PC-9 (cell line): ENCODE measurements around the gene SLC9A4. TPM values are rescaled to one million over a fixed set of nuclear protein-coding genes. Genes with fewer than 3 reads are reported as not detected.

ENCODE experiments used
- BruUV-seq: library from RNA; stranded (reverse); fragments of 400-500 nt; replicated peaks from 2 replicates; lab custom pipeline; 2021; lab: Mats Ljungman, UMichigan
- CTCF ChIA-PET: fragments of 300-600 bp; sonication (Branson Sonifier 250); formaldehyde crosslinking; loops from one replicate; lab custom pipeline; 2022; ENCODE audit warnings: antibody characterized with exemption; lab: Charles Lee
- POLR2A ChIA-PET: fragments of 300-600 bp; sonication (Branson Sonifier 250); formaldehyde crosslinking; loops from one replicate; lab custom pipeline; 2022; ENCODE audit warnings: antibody characterized with exemption; ENCODE audit not compliant: unreplicated experiment; lab: Charles Lee
- DNase-seq, 2 experiments: peaks; one replicate each; pipeline versions ENCODE4 v3.0.0 to v3.0.0-alpha.2; 2015 to 2022; ENCODE audit warnings: mixed read lengths in 1 of 2
- H2AFZ ChIP-seq: fragments of 200-600 bp; sonication (generic); 2 replicates; pipeline ENCODE4 v1.8.1; 2017; ENCODE audit warnings: antibody characterized with exemption
- H3F3A ChIP-seq: fragments of 200-600 bp; sonication (generic); 2 replicates; pipeline ENCODE4 v1.8.1; 2017; ENCODE audit warnings: antibody characterized with exemption, mild to moderate bottlenecking, low read depth; ENCODE audit not compliant: insufficient read depth
- H3K27ac ChIP-seq: fragments of 200-600 bp; sonication (generic); 2 replicates; pipeline ENCODE4 v1.6.1; 2016; ENCODE audit warnings: mixed run types
- H3K27me3 ChIP-seq: fragments of 200-600 bp; sonication (generic); 2 replicates; pipeline ENCODE4 v1.6.1; 2016; ENCODE audit warnings: low read depth, mixed run types; ENCODE audit not compliant: insufficient read depth
- H3K36me3 ChIP-seq: fragments of 200-600 bp; sonication (generic); 2 replicates; pipeline ENCODE4 v1.6.1; 2016; ENCODE audit warnings: low read depth, mixed run types
- H3K4me1 ChIP-seq: fragments of 200-600 bp; sonication (generic); replicated peaks from 2 replicates; pipeline ENCODE4 v1.6.1; 2016; ENCODE audit warnings: mixed run types; ENCODE audit not compliant: insufficient read depth
- H3K4me2 ChIP-seq: fragments of 200-600 bp; sonication (generic); 2 replicates; pipeline ENCODE4 v1.6.1; 2017; ENCODE audit warnings: mixed run types
- H3K4me3 ChIP-seq: fragments of 200-600 bp; sonication (generic); 2 replicates; pipeline ENCODE4 v1.6.1; 2016; ENCODE audit warnings: mixed run types
- H3K79me2 ChIP-seq: fragments of 200-600 bp; sonication (generic); 2 replicates; pipeline ENCODE4 v1.6.1; 2017; ENCODE audit warnings: low read depth, mixed run types
- H3K9me2 ChIP-seq: fragments of 200-600 bp; sonication (generic); 2 replicates; pipeline ENCODE4 v1.8.1; 2017; ENCODE audit warnings: mild to moderate bottlenecking; ENCODE audit not compliant: insufficient read depth
- H3K9me3 ChIP-seq: fragments of 200-600 bp; sonication (generic); 2 replicates; pipeline ENCODE4 v1.8.1; 2016; ENCODE audit warnings: low read depth; ENCODE audit not compliant: insufficient read depth
- H4K20me1 ChIP-seq: fragments of 200-600 bp; sonication (generic); 2 replicates; pipeline ENCODE4 v1.8.1; 2017; ENCODE audit not compliant: insufficient read depth
- EZH2 ChIP-seq: fragments of 200-600 bp; sonication (generic); IDR thresholded peaks from 2 replicates; pipeline ENCODE4 v1.8.0; 2017; ENCODE audit warnings: antibody characterized with exemption, low read depth
- intact Hi-C: fragments of 100-400 bp; cut with micrococcal nuclease; formaldehyde crosslinking; loops from one replicate; pipeline ENCODE4 v1.10.0; 2022; ENCODE audit not compliant: unreplicated experiment
- total RNA-seq: library from RNA; stranded (reverse); gene quantifications from 2 replicates; pipeline ENCODE4 v1.2.3, GENCODE V29; 2021
- TF ChIP-seq, protein P1 (sequence below): fragments of 200-600 bp; sonication (generic); conservative IDR thresholded peaks from 2 replicates; pipeline ENCODE4 v1.6.1; 2017; ENCODE audit warnings: mixed run types, antibody characterized with exemption, mild to moderate bottlenecking, moderate library complexity

The SLC9A4 gene
- total RNA-seq, 1 experiment from 2014 or later: 0.85 TPM

DNA sequence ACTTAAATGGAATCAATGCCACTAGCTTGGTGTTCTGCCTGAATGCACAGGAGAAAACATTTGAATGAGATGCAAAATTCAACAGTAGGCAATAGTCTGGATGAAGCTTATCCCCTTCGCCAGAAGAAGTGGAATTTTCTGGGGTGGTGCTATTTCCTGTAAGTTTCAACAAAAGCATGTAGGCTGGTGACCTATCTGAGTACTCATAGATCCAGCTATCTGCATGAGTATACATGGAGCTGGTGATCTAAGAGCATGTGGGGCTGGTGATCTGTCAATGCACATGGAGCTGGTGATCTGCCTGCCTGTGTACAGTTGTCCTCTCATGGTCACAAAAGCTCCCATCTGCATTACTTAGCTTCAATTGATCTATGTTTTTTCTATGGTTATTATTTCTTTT, 71.2 kb downstream of the SLC9A4 start:
- Histone ChIP-seq H3K9me2 (no peaks in the 10 kb centered on the region), H3K36me3 (no peaks in the 10 kb centered on the region), H3F3A (peaks cover 6% of the 10 kb centered on the region; the same call in 1 of the 2 replicates), H2AFZ (no peak overlapping the region), H3K79me2 (no peaks in the 10 kb centered on the region), H3K27me3 (no peaks in the 10 kb centered on the region), H3K9me3 (peaks cover 6% of the 10 kb centered on the region), H4K20me1 (no peaks in the 10 kb centered on the region), H3K27ac (no peak overlapping the region), H3K4me1 (peaks cover 16% of the 10 kb centered on the region), H3K4me3 (no peak overlapping the region), H3K4me2 (no peak overlapping the region)
- ChIA-PET CTCF (no interaction called here), POLR2A (no interaction called here)
- intact Hi-C loops: loop anchor here (5.0 kb wide), 2 partner anchors 37 to 43 kb away; no protein-coding TSS in a partner anchor
- TF ChIP-seq, protein P1, sequence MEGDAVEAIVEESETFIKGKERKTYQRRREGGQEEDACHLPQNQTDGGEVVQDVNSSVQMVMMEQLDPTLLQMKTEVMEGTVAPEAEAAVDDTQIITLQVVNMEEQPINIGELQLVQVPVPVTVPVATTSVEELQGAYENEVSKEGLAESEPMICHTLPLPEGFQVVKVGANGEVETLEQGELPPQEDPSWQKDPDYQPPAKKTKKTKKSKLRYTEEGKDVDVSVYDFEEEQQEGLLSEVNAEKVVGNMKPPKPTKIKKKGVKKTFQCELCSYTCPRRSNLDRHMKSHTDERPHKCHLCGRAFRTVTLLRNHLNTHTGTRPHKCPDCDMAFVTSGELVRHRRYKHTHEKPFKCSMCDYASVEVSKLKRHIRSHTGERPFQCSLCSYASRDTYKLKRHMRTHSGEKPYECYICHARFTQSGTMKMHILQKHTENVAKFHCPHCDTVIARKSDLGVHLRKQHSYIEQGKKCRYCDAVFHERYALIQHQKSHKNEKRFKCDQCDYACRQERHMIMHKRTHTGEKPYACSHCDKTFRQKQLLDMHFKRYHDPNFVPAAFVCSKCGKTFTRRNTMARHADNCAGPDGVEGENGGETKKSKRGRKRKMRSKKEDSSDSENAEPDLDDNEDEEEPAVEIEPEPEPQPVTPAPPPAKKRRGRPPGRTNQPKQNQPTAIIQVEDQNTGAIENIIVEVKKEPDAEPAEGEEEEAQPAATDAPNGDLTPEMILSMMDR: no peak
- TF ChIP-seq EZH2: no peak
- BruUV-seq: no TSS peak
- no peak for DNase-seq

DNA sequence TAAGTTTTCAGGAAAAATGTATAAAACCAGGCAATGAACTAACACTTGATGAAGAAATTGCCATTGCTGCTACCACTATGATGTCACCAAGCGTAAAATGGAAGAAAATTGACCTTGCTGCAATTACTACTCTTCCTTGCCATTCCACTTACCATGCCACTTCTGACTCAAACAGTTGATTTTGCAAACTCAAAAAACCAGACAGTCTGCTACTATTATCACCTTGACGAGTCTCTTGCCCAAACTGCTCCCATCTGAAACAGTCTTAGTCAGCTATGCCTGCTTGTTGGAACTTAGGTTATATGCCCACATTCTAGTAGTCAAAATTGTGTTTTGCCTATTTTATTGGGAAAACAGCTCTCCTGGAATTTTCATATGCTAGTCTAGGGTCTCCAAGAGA, 74.4 kb downstream of the SLC9A4 start:
- H3K9me2 ChIP-seq: no peaks in the 10 kb centered on the region
- no peaks in the 10 kb centered on the region for H3K79me2 ChIP-seq
- DNase-seq: no peak
- intact Hi-C loops: no loop called here
- no TSS peak for BruUV-seq
- H3K36me3 ChIP-seq: no peaks in the 10 kb centered on the region
- H3K9me3 ChIP-seq: peaks cover 11% of the 10 kb centered on the region; the same call in 1 of the 2 replicates
- no peak overlapping the region for H3K4me2 ChIP-seq
- no peaks in the 10 kb centered on the region for H3K4me1 ChIP-seq
- H3F3A ChIP-seq: no peaks in the 10 kb centered on the region
- CTCF ChIA-PET: no interaction called here
- no peaks in the 10 kb centered on the region for H4K20me1 ChIP-seq
- H2AFZ ChIP-seq: no peak overlapping the region
- no peaks in the 10 kb centered on the region for H3K27me3 ChIP-seq
- TF ChIP-seq EZH2: no peak
- TF ChIP-seq, protein P1: no peak
- no peak overlapping the region for H3K4me3 ChIP-seq
- H3K27ac ChIP-seq: no peak overlapping the region
- POLR2A ChIA-PET: no interaction called here

DNA sequence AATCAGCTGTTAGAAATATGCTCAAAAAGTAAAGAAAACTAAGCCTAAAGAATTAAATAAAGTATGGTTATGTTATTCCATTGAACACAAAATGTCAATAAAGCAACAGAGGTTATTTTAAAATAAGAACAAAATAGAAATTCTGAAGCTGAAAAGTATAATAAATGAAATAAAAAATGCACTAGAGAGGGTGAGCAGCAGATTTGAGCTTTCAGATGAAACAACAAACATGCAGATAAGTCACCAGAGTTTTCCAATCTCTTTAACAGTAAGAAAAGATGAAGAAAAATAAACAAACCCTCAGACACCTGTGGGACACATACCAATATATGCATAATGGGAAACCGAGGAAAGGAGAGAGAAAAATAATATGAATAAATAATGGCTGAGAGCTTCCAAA, 76.0 kb downstream of the SLC9A4 start:
- Histone ChIP-seq H3K4me3 (no peak overlapping the region), H3F3A (no peaks in the 10 kb centered on the region), H3K9me2 (no peaks in the 10 kb centered on the region), H3K4me1 (no peaks in the 10 kb centered on the region), H3K4me2 (no peak overlapping the region), H3K9me3 (peaks cover 11% of the 10 kb centered on the region; the same call in 1 of the 2 replicates), H2AFZ (no peak overlapping the region), H3K27me3 (no peaks in the 10 kb centered on the region), H3K79me2 (no peaks in the 10 kb centered on the region), H4K20me1 (no peaks in the 10 kb centered on the region), H3K27ac (no peak overlapping the region), H3K36me3 (no peaks in the 10 kb centered on the region)
- no peak for TF ChIP-seq EZH2
- TF ChIP-seq, protein P1: no peak
- CTCF ChIA-PET: no interaction called here
- BruUV-seq: no TSS peak
- POLR2A ChIA-PET: no interaction called here
- DNase-seq: no peak
- intact Hi-C loops: no loop called here
